ENCODE data around the gene MAP7. TPM values are rescaled to one million over a fixed set of nuclear protein-coding genes. Genes with fewer than 3 reads are reported as not detected.
"Not testable (repeated sequence)": the region's sequence is repeated elsewhere in the genome, so short reads cannot be mapped to it uniquely, and the experiment has no call there.

MAP7 gene
- total RNA-seq, 2 experiments from 2014 or later, result 1.1 to 1.3 TPM

GRCh38 chr6:136309171-136309570 lies 241.1 kb downstream of the MAP7 start:
- no peaks in the 10 kb centered on the region for H3K4me1 Mint-ChIP-seq (ENCODE audit: low read depth)
- no peaks in the 10 kb centered on the region for H3K27me3 Mint-ChIP-seq (ENCODE audit: low read depth)
- no peak overlapping the region for H3K4me3 Mint-ChIP-seq
- DNase-seq, result no peak
- H3K36me3 Mint-ChIP-seq (ENCODE audit: low read depth), result no peaks in the 10 kb centered on the region
- no peak overlapping the region for H3K27ac Mint-ChIP-seq
- CTCF ChIA-PET, result no interaction called here
- intact Hi-C loops (cut with micrococcal nuclease), result no loop called here
- no peaks in the 10 kb centered on the region for H3K9me3 Mint-ChIP-seq

GRCh38 chr6:136308469-136308868 lies 241.8 kb downstream of the MAP7 start:
- H3K9me3 Mint-ChIP-seq; H3K27me3 Mint-ChIP-seq (ENCODE audit: low read depth); H3K36me3 Mint-ChIP-seq (ENCODE audit: low read depth); H3K4me3 Mint-ChIP-seq; DNase-seq; intact Hi-C loops (cut with micrococcal nuclease); H3K4me1 Mint-ChIP-seq (ENCODE audit: low read depth); H3K27ac Mint-ChIP-seq; CTCF ChIA-PET: not testable (repeated sequence)

GRCh38 chr6:136307351-136307750 lies 242.9 kb downstream of the MAP7 start:
- no peak for DNase-seq
- Mint-ChIP-seq H3K27ac (no peak overlapping the region), H3K4me1 (ENCODE audit: low read depth) (no peaks in the 10 kb centered on the region), H3K27me3 (ENCODE audit: low read depth) (no peaks in the 10 kb centered on the region), H3K9me3 (no peaks in the 10 kb centered on the region), H3K4me3 (no peak overlapping the region), H3K36me3 (ENCODE audit: low read depth) (no peaks in the 10 kb centered on the region)
- CTCF ChIA-PET, result no interaction called here
- intact Hi-C loops (cut with micrococcal nuclease), result no loop called here

GRCh38 chr6:136306466-136306865 lies 243.8 kb downstream of the MAP7 start:
- Mint-ChIP-seq H3K4me1 (ENCODE audit: low read depth) (no peaks in the 10 kb centered on the region), H3K27ac (no peak overlapping the region), H3K36me3 (ENCODE audit: low read depth) (no peaks in the 10 kb centered on the region), H3K4me3 (no peak overlapping the region), H3K9me3 (no peaks in the 10 kb centered on the region), H3K27me3 (ENCODE audit: low read depth) (no peaks in the 10 kb centered on the region)
- no peak for DNase-seq
- intact Hi-C loops (cut with micrococcal nuclease), result no loop called here
- CTCF ChIA-PET, result no interaction called here

- CTCF ChIA-PET, result no interaction called here
- intact Hi-C loops (cut with micrococcal nuclease), result no loop called here
These were observed 245.8 kb downstream of the MAP7 start for GRCh38 chr6:136304410-136304809.

GRCh38 chr6:136303516-136303915 lies 246.7 kb downstream of the MAP7 start:
- Mint-ChIP-seq H3K4me3 (no peak overlapping the region), H3K27me3 (ENCODE audit: low read depth) (no peaks in the 10 kb centered on the region), H3K9me3 (no peaks in the 10 kb centered on the region), H3K27ac (no peak overlapping the region), H3K4me1 (ENCODE audit: low read depth) (no peaks in the 10 kb centered on the region), H3K36me3 (ENCODE audit: low read depth) (no peaks in the 10 kb centered on the region)
- intact Hi-C loops (cut with micrococcal nuclease), result no loop called here
- DNase-seq, result no peak
- CTCF ChIA-PET, result interaction anchor here (1.2 kb wide), 1 partner anchor 14 kb away, joined by 4 read pairs; no protein-coding TSS in a partner anchor

More at GRCh38 chr6:136304410-136304809, 245.8 kb downstream of the MAP7 start:
- Mint-ChIP-seq H3K27me3 (ENCODE audit: low read depth) (no peaks in the 10 kb centered on the region), H3K4me3 (no peak overlapping the region), H3K27ac (no peak overlapping the region), H3K9me3 (no peaks in the 10 kb centered on the region), H3K36me3 (ENCODE audit: low read depth) (no peaks in the 10 kb centered on the region), H3K4me1 (ENCODE audit: low read depth) (no peaks in the 10 kb centered on the region)
- no peak for DNase-seq

GRCh38 chr6:136294621-136295020 lies 255.6 kb downstream of the MAP7 start:
- Mint-ChIP-seq H3K4me3 (no peak overlapping the region), H3K27me3 (ENCODE audit: low read depth) (no peaks in the 10 kb centered on the region), H3K27ac (no peak overlapping the region), H3K4me1 (ENCODE audit: low read depth) (peaks cover 16% of the 10 kb centered on the region), H3K9me3 (no peaks in the 10 kb centered on the region), H3K36me3 (ENCODE audit: low read depth) (no peaks in the 10 kb centered on the region)
- no peak for DNase-seq
- intact Hi-C loops (cut with micrococcal nuclease), result no loop called here
- CTCF ChIA-PET, result no interaction called here

Other genes with a start within 250 kb of the MAP7 start
- gene MAP3K5, start 242.1 kb upstream of the MAP7 start, total RNA-seq, result 1 to 10 TPM; 9.4 to 9.7 TPM